ENCODE results near the gene NPIPA2.
"Not testable (repeated sequence)": the region's sequence is repeated elsewhere in the genome, so short reads cannot be mapped to it uniquely, and the experiment has no call there.

- not testable (repeated sequence) for TF ChIP-seq CTCF (IDR thresholded peaks at IDR 0.05; ENCODE audit: insufficient read depth, low read length, poor library complexity, severe bottlenecking); EZH2phosphoT487 (conservative IDR thresholded peaks at IDR 0.05; ENCODE audit: low read length)
These were observed 50.6 kb downstream of the NPIPA2 start for GRCh38 chr16:14792914-14793313.
